ENCODE measurements around the gene CRACR2A.

DNA sequence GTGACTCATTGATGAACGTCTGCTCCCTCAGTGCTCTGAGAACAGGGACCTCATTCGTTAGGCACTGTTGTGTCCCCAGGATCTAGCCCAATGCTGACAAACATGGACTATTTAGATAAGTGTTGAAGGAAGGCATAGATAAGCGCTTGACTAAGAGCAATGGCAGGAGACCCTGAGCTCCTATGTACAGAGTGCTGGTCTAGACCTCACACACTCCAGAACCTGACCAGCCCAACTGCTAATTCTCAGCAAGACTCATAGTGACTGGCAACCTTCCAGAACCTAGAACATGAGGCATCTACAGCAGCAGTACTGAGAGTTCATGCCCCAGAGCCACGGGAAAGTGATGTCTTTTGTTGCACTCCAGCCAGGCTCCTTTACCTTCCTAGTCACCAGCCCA, 69.2 kb downstream of the CRACR2A start:
- TF ChIP-seq, protein P1, sequence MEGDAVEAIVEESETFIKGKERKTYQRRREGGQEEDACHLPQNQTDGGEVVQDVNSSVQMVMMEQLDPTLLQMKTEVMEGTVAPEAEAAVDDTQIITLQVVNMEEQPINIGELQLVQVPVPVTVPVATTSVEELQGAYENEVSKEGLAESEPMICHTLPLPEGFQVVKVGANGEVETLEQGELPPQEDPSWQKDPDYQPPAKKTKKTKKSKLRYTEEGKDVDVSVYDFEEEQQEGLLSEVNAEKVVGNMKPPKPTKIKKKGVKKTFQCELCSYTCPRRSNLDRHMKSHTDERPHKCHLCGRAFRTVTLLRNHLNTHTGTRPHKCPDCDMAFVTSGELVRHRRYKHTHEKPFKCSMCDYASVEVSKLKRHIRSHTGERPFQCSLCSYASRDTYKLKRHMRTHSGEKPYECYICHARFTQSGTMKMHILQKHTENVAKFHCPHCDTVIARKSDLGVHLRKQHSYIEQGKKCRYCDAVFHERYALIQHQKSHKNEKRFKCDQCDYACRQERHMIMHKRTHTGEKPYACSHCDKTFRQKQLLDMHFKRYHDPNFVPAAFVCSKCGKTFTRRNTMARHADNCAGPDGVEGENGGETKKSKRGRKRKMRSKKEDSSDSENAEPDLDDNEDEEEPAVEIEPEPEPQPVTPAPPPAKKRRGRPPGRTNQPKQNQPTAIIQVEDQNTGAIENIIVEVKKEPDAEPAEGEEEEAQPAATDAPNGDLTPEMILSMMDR (conservative IDR thresholded peaks at IDR 0.05 in 1 of 2, IDR thresholded peaks at IDR 0.05 in 1 of 2; ENCODE audit: extremely low read depth in 1 of 2, insufficient read depth in 1 of 2, low read depth in 1 of 2, low read length in 2 of 2) = no peak
- TF ChIP-seq EZH2 (IDR thresholded peaks at IDR 0.05; ENCODE audit: borderline replicate concordance, low read length) = no peak

Data from mammary epithelial cell (primary cell).